HUES64 (cell line): ENCODE measurements around the gene ABL2.

Experiments
- H3K27ac ChIP-seq: 2 replicates; pipeline ENCODE4 v1.7.0; 2013; ENCODE audit warnings: low read depth, low read length, inconsistent platforms
- H3K27me3 ChIP-seq: 2 replicates; pipeline ENCODE4 v1.6.1; 2013; ENCODE audit warnings: mild to moderate bottlenecking, low read length; ENCODE audit not compliant: insufficient read depth
- H3K36me3 ChIP-seq: 2 replicates; pipeline ENCODE4 v1.6.1; 2013; ENCODE audit warnings: mild to moderate bottlenecking, low read length; ENCODE audit not compliant: insufficient read depth
- H3K4me1 ChIP-seq: 2 replicates; pipeline ENCODE4 v1.6.1; 2013; ENCODE audit warnings: mild to moderate bottlenecking, low read length, moderate library complexity; ENCODE audit not compliant: insufficient read depth
- H3K4me3 ChIP-seq: 2 replicates; pipeline ENCODE4 v1.5.1; 2013; ENCODE audit warnings: mild to moderate bottlenecking, low read length, moderate library complexity
- H3K9ac ChIP-seq: 2 replicates; pipeline ENCODE4 v1.6.1; 2013; ENCODE audit warnings: mild to moderate bottlenecking, low read depth, low read length
- H3K9me3 ChIP-seq: 2 replicates; pipeline ENCODE4 v1.6.1; 2013; ENCODE audit warnings: low read depth, low read length; ENCODE audit not compliant: insufficient read depth
- WGBS: fragments of 150-250, 120-280 bp; methylation state at CpG from one replicate; pipeline ENCODE4 v1.1.7; 2013; ENCODE audit warnings: missing lambda C conversion rate; 5-methylcytosine and 5-hydroxymethylcytosine counted together

ABL2 gene

DNA sequence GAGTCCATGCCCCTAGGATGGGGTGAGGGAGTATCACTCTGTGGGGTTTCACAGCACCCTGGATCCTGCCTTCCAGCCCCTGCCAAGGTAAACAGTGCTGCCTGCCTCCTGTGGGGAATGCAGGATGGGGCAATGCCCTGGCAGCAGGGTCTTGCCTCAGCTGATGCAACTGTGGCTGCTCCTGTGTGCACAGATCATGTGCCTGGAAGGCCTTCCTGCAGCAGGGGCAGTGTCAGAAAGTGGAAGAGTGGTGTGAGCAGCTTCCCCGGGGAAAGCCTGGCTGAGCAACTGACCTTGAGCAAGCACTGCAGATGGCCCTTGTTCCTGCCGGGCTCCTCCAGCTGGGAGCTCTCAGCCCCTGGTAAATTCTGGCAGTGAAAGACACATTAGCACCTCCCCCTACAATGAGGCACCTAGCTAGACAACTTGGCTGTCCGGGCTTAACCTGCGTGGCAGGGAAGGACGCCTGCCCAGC, 137.7 kb downstream of the ABL2 start:
- WGBS = 95% methylated on average over 5 of the region's 5 CpGs
- peaks cover 7% of the 10 kb centered on the region; the same call in 1 of the 2 replicates for H3K4me1 ChIP-seq
- peaks cover 59% of the 10 kb centered on the region for H3K36me3 ChIP-seq
- no peak overlapping the region for H3K27ac ChIP-seq
- H3K9me3 ChIP-seq = no peaks in the 10 kb centered on the region
- H3K9ac ChIP-seq = no peak overlapping the region
- no peak overlapping the region for H3K4me3 ChIP-seq
- H3K27me3 ChIP-seq = no peaks in the 10 kb centered on the region

DNA sequence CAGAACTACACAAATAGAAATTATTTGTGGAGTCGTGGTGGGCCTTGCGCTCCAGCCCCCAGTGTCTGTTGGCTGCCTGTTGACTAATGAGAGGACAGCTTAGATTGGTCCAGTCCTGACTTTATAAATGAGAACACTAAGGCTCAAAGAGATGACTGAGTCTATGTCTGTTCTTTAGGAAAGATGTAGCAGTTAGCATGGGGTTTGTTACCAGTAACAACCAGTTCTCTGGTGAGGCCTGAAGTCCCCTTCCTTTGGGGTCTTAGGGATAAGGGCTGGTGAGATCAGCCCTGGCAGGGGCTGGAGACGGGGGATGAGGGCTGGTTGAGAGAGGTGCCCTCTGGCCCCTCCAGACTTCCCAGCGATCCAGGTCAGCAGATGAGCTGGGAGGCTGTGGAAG, 138.6 kb downstream of the ABL2 start:
- Histone ChIP-seq H3K4me3 (no peak overlapping the region), H3K9me3 (no peaks in the 10 kb centered on the region), H3K36me3 (peaks cover 51% of the 10 kb centered on the region), H3K27me3 (no peaks in the 10 kb centered on the region), H3K27ac (no peak overlapping the region), H3K9ac (no peak overlapping the region), H3K4me1 (peaks cover 7% of the 10 kb centered on the region; the same call in 1 of the 2 replicates)
- 96% methylated on average over 4 of the region's 4 CpGs for WGBS

DNA sequence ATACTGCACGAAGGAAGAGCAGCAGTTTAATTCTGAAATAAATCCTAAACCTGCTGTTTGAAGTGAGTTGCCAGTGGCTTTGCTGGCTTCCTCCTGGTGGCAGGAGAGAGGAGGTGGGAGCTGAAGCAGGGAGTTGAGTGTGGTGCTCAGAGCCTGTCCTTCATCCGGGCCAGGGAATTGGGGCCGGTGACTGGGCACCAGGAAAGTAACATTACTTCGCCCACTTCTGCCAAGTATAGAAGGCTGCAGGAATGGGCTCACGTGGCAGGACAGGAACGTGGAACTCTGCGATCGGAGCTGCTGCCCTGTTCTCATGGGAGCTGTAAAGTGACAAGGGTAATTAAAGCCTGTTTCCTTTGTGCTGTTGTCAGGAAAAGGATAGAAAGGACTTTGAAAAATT, 139.0 kb downstream of the ABL2 start:
- whole genome bisulfite sequencing = 94% methylated on average over 8 of the region's 8 CpGs
- Histone ChIP-seq H3K36me3 (peaks cover 47% of the 10 kb centered on the region), H3K4me3 (no peak overlapping the region), H3K9me3 (no peaks in the 10 kb centered on the region), H3K9ac (no peak overlapping the region), H3K27me3 (no peaks in the 10 kb centered on the region), H3K27ac (no peak overlapping the region), H3K4me1 (peaks cover 7% of the 10 kb centered on the region; the same call in 1 of the 2 replicates)

DNA sequence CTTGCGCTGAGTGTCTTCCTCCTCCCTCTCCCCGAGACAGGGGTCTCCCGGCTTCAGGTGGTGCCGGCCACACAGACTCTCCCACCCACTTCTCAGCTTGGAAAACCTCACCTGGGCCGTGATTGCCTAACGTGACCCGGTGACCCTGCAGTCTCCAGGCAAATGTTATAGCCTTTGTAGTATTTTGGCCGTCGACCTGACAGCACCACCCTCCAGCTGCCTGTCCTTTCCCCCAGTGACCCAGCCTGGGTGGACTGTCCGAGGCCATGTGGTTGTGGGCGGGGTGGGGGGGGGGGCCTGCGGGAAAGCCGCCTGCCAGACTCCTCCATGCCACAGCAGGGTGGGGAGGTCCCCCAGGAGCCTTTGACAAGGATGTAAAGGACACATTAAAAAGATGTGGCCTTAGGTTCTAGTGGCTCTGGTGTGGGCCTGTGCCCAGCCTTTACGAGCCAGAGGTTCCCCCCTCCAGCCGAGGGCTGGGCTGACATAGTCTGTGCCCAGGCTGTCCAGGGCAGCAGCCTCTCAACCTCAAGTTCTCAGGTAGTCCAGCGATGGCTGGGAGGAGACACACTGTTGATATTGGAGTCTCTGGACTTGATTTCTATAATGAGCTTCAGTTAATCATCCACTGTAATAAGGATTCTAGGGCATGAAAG, 139.5 kb downstream of the ABL2 start:
- 94% methylated on average over 13 of the region's 16 CpGs for WGBS

DNA sequence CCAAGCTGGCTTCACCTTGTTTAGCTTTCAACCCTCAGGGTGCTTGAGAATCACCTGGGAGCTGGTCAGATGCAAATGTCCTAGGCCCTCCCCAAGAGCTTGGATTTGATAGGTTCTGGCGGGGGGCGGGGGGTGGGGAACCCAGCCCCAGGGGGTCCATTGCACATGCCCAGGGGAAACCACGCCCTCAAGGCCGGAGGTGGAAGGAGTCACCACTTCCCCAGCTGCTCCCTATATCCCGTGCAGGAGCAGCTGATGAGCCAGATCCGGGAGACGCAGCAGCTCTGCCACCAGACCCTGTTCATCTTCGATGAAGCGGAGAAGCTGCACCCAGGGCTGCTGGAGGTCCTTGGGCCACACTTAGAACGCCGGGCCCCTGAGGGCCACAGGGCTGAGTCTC, 141.8 kb downstream of the ABL2 start:
- Histone ChIP-seq H3K36me3 (peaks cover 24% of the 10 kb centered on the region), H3K4me1 (peaks cover 7% of the 10 kb centered on the region; the same call in 1 of the 2 replicates), H3K9me3 (no peaks in the 10 kb centered on the region), H3K27me3 (peaks cover 5% of the 10 kb centered on the region; the same call in 1 of the 2 replicates), H3K27ac (peak overlapping the region; percentile 77; the same call in 1 of the 2 replicates), H3K4me3 (peak overlapping the region; percentile 50), H3K9ac (peak overlapping the region; percentile 36; the same call in 1 of the 2 replicates)
- WGBS = 27% methylated on average over 11 of the region's 11 CpGs

More for the DNA sequence above, 139.5 kb downstream of the ABL2 start:
- H3K9ac ChIP-seq = no peak overlapping the region
- no peaks in the 10 kb centered on the region for H3K27me3 ChIP-seq
- H3K4me1 ChIP-seq = peaks cover 7% of the 10 kb centered on the region; the same call in 1 of the 2 replicates
- H3K4me3 ChIP-seq = no peak overlapping the region
- H3K9me3 ChIP-seq = no peaks in the 10 kb centered on the region
- H3K27ac ChIP-seq = no peak overlapping the region
- peaks cover 41% of the 10 kb centered on the region for H3K36me3 ChIP-seq

DNA sequence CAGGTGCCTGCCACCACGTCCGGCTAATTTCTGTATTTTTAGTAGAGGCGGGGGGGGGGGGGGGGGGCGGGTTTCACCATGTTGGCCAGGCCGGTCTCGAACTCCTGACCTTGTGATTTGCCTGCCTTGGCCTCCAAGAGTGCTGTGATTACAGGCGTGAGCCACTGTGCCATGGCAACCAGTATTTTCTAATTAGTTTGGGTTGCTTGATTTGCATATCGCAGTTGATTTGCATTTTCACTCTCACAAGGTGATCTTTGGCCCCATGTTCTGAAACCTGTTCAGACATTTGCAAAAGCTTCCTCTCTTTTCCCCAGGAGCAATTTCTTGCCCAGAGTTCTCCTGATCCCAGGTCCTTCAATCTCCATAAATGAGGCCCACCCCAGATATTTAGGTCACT, 145.9 kb downstream of the ABL2 start:
- no peak overlapping the region for H3K9ac ChIP-seq
- no peak overlapping the region for H3K27ac ChIP-seq
- H3K36me3 ChIP-seq = 0 out of 2 replicates have a peak, but pooled peaks cover 2% of the 10 kb centered on the region
- peaks cover 7% of the 10 kb centered on the region; the same call in 1 of the 2 replicates for H3K27me3 ChIP-seq
- H3K4me1 ChIP-seq = peaks cover 9% of the 10 kb centered on the region
- H3K4me3 ChIP-seq = no peak overlapping the region
- WGBS = 88% methylated on average over 8 of the region's 8 CpGs
- no peaks in the 10 kb centered on the region for H3K9me3 ChIP-seq

DNA sequence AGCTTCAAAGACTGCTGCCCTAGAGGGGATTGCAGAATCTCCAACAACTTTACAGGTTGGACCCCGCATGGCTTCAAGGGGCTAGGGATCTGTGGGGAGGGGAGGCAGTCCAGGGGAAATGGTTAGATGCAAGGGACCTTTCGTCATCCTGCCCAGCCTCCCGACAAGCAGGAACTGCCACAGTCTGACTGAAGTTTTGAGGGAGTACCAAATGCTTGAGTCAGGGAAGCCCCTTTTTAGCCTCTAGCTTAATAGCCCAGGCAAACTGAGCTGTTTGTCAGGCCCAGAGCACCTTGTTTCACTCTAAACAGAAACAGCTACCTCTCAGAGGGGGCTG, 146.5 kb downstream of the ABL2 start:
- Histone ChIP-seq H3K4me1 (peaks cover 9% of the 10 kb centered on the region), H3K4me3 (peak overlapping the region; percentile 73), H3K36me3 (0 out of 2 replicates have a peak, but pooled peaks cover 2% of the 10 kb centered on the region), H3K27ac (no peak overlapping the region), H3K27me3 (peaks cover 7% of the 10 kb centered on the region; the same call in 1 of the 2 replicates), H3K9ac (no peak overlapping the region), H3K9me3 (no peaks in the 10 kb centered on the region)
- WGBS = 19% methylated on average over 3 of the region's 3 CpGs

DNA sequence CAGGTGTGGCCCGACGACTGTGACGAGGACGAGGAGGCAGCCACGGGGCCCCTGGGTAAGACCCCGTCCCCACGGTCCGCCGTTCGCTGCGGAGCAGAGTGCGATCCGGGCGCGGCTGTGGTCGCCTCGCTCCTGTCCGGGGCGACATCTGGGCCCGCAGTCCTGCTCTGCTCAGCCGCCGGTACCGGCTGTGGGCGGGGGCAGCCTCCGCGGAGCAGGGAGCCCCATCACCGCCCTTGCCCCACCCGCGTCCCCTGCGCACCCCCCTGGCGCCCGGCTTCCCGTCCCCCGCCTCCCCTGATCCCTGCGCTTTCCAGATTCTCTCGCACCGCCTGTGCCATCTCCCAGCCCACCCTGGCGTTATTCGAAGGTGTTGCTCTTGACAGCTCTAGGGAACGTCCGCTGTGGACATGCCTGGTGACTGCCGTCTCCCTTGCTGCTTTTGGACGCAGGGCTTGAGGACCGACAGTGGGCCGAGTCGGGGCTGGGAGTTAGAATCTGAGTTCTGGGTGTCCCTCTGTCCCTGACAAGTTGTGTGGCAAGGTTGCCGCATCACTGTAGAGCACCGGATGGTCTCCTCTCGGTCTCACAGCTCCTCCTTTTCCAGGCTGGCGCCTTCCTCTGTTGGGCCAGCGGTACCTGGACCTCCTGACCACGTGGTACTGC, 147.0 kb downstream of the ABL2 start:
- H3K4me1 ChIP-seq = peaks cover 9% of the 10 kb centered on the region
- H3K9me3 ChIP-seq = no peaks in the 10 kb centered on the region
- H3K36me3 ChIP-seq = 0 out of 2 replicates have a peak, but pooled peaks cover 2% of the 10 kb centered on the region
- H3K9ac ChIP-seq = peak overlapping the region; percentile 47
- peak overlapping the region; percentile 73 for H3K4me3 ChIP-seq
- H3K27ac ChIP-seq = no peak overlapping the region; the same call in 1 of the 2 replicates
- WGBS = 1% methylated on average over 52 of the region's 52 CpGs
- H3K27me3 ChIP-seq = peaks cover 7% of the 10 kb centered on the region; the same call in 1 of the 2 replicates

DNA sequence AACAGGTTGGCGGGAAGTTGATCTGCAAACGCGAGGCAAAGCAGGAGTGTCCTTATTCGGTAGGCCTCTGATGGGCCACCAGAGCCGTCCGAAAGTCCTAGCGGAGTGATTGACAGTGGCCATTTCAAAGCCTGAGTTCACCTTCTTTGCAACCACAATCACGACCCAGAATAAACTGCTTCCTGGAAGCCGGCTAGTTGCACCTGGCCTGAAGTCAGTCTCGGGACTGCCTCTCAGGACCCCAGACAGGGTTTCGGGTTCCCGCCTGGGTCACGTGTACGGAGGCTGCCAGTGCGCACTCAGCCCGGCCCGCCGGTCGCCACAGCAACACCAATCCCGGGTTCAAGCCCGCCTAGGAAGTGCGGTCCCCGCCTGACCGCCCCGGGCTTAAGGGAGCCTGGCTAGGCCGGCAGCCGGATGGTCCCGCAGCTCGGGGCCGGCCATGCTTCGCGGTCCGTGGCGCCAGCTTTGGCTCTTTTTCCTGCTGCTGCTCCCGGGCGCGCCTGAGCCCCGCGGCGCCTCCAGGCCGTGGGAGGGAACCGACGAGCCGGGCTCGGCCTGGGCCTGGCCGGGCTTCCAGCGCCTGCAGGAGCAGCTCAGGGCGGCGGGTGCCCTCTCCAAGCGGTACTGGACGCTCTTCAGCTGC, 147.7 kb downstream of the ABL2 start, which contains the start of gene TOR3A:
Gene TOR3A (plus strand): TSS at position 384 of the 646 bp plus-strand sequence. CDS start 59 bp downstream, at position 443.
- 1% methylated on average over 51 of the region's 51 CpGs for WGBS
- Histone ChIP-seq H3K4me3 (peak within 1 kb of the TSS; percentile 73), H3K4me1 (peaks cover 6% of the 10 kb centered on the region; the same call in 1 of the 2 replicates), H3K36me3 (0 out of 2 replicates have a peak, but pooled peaks cover 2% of the 10 kb centered on the region), H3K27me3 (peaks cover 7% of the 10 kb centered on the region; the same call in 1 of the 2 replicates), H3K9ac (peak within 1 kb of the TSS; percentile 47), H3K9me3 (no peaks in the 10 kb centered on the region), H3K27ac (peak within 1 kb of the TSS; percentile 25; the same call in 1 of the 2 replicates)

DNA sequence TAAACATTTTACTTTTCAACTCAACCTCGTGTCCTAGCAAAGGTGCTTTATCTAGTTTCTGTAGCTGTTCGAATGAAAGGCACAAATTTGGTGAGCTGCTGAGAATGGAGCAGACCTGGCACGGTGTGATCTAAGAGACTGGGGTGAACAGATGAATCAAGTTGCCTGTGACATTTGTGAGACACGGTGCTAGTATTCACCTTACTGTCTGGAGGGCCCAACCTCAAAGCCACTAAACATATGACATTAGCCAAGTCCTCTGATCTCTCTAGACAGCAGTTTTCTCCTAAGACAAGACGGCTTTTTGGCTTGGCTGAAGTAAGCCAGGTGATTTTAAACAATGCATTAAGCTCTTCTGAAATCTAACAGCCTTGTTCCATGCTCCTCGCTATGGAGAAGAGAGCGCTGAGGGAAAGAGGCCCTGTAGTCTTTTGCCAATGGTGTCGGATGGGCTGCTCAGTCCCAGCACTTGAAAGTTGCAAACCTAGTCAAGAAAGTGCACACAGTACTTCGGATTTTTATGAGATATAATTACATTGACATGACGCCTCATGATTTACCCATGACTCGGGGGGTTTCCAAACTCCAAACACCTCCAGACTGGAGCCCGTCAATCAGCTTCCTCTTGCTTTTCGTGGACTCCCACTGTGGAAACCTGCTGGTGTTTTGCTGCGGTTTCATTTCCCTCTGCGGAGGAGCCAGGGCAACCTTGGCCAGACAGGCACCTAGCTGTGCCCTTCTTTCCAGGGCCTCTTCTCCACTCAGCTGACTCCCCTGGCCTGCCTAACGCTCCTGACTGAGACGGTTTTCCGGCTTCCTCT, 148.4 kb downstream of the ABL2 start:
- Histone ChIP-seq H3K4me1 (peaks cover 6% of the 10 kb centered on the region; the same call in 1 of the 2 replicates), H3K9me3 (no peaks in the 10 kb centered on the region), H3K36me3 (0 out of 2 replicates have a peak, but pooled peaks cover 2% of the 10 kb centered on the region), H3K9ac (peak overlapping the region; percentile 47), H3K4me3 (peak overlapping the region; percentile 73), H3K27me3 (peaks cover 7% of the 10 kb centered on the region; the same call in 1 of the 2 replicates), H3K27ac (peak overlapping the region; percentile 25; the same call in 1 of the 2 replicates)
- WGBS = 64% methylated on average over 18 of the region's 18 CpGs
